Umbilical cord (tissue), 2 donors: ENCODE results near the gene UXT. TPM values are rescaled to one million over a fixed set of nuclear protein-coding genes. Genes with fewer than 3 reads are reported as not detected.
"Not testable (repeated sequence)": the region's sequence is repeated elsewhere in the genome, so short reads cannot be mapped to it uniquely, and the experiment has no call there.

Source experiments
- DNase-seq: peaks from one replicate; pipeline ENCODE4 v3.0.0-alpha.2; 2015; ENCODE audit warnings: low spot score
- total RNA-seq: library from RNA; depleted of rRNA; stranded (reverse); fragments of >200 nt; gene quantifications from one replicate; pipeline ENCODE4 v1.2.3, GENCODE V29; 2014; ENCODE audit warnings: low replicate concordance; ENCODE audit not compliant: insufficient read depth

UXT gene
- total RNA-seq: 143 TPM

- DNase-seq: peak; percentile 95
These were observed at the start of gene UXT for GRCh38 chrX:47658684-47659420. TSS of gene UXT (minus strand) at chrX:47659180. CDS start at chrX:47658927, 253 bp downstream.

DNA sequence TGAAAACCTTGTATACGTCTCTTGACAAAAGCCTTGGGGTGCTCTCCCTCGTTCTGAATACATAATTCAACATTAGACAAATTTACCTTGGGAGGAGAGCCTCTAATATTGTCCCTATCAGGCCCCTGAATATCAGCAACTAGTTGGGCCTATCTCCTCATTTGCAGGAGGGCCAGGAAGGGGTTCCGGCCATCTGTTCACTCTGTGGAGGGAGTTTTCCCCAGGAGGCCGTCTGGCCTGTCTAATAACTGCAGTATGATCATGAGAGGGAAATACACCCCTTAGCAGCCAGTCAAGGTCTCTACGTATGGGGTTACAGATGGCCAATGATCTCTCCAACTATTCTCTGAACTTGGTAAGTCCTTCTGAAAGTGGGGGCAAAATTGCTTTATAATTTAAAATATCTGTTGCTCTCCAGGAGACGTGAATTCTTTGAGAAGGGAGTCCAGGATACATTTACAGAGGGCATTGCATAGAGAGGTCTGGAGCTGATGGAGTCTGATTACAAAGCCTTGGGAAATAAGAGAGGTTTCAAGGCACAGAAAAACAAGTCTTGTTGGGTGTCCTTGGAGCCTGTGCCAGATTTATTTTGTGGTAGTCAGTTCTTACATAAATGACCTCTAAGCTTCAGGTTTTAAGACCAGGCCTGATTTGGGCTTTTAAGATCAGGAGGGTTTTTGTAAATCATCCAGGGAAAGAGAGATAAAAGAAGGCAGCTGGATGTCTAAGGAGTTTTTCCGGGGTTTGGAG lies 48.2 kb upstream of the UXT start:
- DNase-seq: peak; percentile 88

- peak; percentile 29 for DNase-seq
These were observed 47.6 kb upstream of the UXT start for GRCh38 chrX:47706575-47706974.

DNA sequence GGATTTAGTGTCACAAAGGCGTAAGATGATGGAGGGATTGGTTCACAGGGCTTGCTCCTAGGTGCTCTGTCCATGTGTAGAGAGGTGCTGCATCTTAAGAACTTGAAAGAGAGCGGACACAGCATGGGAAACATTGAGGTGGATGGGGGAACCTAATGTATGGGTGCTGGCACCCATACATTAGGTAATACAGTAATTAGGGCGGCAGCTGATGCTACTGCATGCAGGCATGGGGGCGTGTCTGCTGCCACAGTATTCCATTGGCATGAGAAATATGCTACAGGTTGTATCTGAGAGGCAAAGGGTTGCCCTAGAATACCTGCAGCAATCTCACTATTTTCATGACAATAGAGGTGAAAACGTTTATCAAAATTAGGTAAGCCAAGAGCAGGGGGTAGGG lies 45.8 kb upstream of the UXT start:
- DNase-seq: no peak

DNA sequence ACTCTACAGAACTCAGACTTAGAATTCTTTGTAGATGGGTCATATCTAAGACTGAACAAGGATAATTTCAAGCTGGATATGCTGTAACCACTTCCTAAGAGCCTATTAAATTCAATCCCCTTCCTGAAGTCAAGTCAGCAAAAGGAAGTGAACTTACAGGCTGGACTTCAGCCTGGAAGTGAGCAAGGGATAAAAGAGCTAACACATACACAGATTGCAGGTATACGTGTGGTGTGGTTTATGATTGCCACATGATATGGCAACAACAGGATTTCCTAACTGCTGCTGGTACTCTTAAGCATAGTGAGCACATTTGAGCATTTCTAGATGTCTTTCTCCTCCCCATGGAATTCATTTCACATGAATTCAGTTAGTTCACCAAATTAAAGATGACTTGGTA lies 38.2 kb upstream of the UXT start:
- peak; percentile 1 for DNase-seq

- DNase-seq: no peak
These were observed 31.2 kb upstream of the UXT start for GRCh38 chrX:47690175-47690574.

DNA sequence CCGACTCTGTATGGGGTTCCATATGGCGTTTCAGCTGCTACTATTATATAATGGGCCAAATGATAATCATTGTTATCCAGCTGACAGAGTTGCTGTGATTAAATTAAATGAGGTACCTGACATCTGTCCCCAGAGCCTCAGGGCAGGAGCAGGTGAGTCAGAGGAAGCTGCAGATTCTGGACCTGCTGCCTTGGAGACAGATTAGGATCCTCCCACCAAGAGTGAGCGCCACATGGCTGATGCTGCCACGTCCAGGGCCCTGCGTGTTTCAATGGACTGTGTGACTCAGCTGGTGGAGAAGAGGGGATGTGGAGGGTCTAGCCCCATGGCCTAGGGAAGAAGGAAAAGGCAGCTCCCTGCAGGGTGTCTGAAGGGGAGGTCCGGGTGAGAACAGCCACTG lies 28.3 kb upstream of the UXT start:
- DNase-seq: no peak

GRCh38 chrX:47683829-47684205 lies 24.8 kb upstream of the UXT start:
- DNase-seq: no peak

DNA sequence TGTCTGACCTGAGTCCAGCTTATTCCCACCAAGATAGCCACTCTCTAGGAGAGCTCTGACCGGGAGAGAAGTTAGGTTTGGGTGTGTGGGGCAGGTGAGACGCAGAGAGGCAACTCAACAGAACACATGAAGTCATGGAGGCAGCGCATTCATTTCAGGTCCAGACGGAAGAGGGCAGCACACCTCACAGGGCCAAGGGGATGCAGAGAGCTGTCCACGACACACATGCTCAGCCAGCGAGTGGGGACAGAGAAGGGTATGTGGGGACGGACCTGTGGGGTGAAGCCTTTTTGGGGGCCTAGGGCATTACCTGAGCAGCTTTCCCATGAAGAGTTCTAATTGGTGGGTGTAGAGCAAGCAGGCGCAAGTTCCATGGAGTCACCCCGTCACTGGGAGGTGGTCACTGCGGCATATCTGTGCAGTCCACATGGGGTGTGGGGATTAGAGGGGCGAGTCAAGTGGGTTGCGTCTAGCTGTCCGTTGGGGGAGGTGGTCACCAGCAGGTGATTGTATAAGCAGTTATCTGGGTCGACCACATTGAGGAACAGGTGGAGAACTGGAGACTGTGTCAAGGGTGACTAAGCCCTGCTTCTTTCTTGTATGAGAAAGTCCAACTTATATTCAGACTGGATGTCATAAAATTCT lies 24.3 kb upstream of the UXT start:
- no peak for DNase-seq

- not testable (repeated sequence) for DNase-seq
These were observed 17.2 kb upstream of the UXT start for GRCh38 chrX:47675959-47676859.

DNA sequence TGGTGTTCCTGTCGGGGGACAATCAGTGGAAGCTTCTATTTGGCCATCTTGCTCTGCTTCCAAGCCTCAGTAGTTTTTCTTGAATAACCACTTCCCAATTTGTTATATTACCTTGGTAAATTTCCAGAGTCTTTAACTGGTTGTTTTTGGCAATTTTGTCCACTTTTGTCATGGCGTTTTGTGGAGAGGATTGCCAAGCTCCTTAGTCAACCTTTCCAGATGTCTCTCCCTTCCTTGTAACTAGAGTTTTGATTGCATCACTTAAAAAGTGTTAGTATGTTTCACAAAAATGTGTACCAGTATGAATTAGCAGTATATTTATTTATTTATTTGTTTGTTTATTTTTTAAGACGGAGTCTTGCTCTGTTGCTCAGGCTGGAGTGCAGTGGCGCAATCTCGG lies 15.8 kb upstream of the UXT start:
- DNase-seq: no peak

DNA sequence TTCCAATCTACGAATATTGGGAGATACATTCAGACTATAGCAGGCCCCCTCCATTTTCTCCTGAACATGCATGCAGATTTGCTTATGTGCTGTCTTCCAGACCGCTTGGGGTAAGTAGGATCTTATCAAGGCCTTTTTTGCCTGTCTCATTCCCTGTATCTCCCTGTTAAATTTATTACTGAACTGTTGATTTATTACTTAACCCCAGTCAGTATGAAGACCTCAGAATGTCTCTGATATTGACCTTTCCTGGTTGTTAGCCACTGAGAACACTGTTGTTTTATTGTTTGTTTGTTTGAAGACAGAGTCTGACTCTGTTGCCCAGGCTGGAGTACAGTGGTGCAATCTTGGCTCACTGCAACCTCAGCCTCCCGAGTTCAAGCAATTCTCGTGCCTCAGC lies 6.8 kb upstream of the UXT start:
- DNase-seq: not testable (repeated sequence)

GRCh38 chrX:47664737-47665136 lies 5.8 kb upstream of the UXT start:
- DNase-seq: peak; percentile 86

- DNase-seq: peak; percentile 71
These were observed 3.2 kb upstream of the UXT start for GRCh38 chrX:47662144-47662657.

DNA sequence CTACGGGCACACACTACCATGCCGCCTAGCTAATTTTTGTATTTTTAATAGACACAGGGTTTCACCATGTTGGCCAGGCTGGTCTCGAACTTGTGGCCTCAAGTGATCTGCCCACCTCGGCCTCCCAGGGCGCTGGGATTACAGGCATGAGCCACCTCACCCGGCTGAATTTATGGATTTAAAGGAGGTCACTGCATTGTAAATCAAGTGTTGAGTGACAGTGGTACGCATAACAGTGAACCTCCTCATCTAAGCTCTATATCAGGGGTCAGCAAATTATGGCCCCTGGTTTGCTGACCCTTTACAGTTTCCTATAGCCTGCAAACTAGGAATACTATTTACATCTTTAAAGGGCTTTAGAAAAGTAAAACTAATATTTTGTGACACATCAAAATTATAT lies 2.6 kb upstream of the UXT start:
- no peak for DNase-seq

DNA sequence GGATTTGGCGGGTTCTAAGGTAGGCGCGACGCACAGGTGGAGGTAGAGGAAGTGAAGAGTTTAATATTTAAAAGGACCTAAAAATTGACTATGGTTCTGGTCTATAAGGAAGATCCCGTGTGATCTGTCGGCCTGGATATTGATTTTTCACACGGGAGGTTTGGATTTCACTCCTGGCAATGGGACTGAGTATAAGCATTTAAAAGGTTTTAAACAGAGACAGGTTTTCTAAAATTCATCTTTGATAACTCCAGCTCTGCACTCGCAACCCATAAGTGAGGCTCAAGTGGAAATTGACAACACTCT lies 394 bp upstream of the UXT start:
- no peak for DNase-seq

GRCh38 chrX:47658301-47658683 lies 688 bp downstream of the UXT start:
- DNase-seq: no peak

DNA sequence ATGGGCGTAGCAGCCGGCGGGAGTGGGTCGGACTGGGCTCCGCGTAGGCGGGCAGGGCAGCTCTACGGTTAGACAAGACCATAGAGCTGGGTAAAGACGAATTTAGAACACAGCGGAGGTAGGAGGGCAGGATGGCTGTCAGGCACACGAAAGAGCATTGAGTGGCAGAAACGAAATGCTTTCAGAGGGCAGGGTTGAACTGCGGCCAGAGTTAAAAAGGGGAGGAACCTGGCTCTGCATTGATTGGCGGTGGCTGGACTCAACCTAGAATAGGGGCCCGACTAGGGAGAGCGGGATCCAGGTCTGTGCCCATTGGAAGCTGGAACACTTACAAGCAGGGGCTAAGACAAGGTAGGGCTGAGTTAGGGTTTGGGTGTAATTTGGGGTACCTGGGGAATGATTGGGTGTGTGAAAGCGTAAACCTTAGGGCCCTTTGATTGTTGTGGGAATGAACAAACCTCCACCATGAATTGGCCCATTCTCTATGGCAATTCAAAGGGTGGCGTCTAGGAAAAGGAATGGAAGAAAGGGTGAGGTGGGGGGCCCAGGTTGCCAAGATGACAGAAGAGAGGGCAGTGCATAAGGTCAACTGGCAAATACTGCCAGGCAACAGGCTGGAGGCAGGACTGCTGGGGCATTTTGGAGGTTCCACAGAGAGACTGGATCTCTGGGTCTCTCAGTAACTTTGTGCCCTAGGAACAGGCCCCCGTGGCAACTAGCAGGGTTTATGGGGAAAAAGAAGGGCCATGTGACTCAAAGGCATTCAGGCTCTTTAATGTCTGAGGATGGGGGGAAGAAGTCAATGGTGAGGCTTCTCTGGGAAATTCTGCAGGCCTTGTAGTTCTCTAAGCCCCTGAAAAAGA lies 7.7 kb downstream of the UXT start:
- DNase-seq: no peak

DNA sequence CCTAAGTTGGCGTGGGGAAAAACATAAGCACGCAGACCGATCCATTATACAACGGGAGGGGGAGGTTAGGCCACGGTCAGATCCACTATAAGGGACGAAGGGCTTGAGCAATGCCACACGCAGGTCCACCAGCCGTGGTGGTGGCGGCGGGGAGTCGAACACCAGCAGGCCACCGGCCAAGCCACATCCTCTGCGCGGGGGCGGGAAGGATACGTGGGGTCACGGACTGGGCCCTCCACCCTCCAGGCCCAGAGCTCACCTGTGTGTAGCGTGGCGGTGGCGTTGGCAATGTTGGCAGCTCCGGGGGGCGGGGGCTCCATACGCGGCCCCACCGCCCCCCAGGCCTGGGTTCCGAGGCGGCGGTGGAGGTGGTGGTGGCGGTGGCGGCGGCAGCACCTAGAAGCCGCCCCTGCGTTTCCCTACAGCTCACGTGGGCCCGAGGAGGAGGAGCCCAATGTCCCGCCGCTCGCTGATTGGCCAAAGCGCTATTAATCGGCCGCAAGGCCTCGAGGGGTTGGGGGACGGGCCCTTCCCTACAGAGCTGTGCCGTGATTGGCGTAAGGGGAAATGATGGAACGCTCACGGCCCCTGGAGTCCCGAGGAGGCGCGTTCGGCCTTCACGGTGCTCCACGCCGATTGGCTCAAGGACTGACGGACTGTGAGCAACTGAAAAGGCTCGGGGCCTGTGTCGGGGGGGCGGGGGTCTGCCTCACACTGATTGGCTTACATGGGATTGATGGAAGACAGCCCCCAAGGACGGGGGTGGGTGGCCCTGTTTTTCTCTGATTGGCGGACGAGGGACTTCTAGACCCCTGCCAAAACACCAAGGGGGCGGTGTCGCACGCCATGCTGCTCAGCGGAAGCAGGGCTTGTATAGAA lies 8.6 kb downstream of the UXT start, which contains the start of gene ELK1:
ELK1 (minus strand) TSS at position 400 of the 879 bp plus-strand sequence. CDS start 9,122 bp downstream, outside the sequence.
- DNase-seq: peak; percentile 99
